Left ventricle myocardium superior (tissue), 1 donor: Measurements from ENCODE around the gene LYPD8. TPM values are rescaled to one million over a fixed set of nuclear protein-coding genes. Genes with fewer than 3 reads are reported as not detected.

Experiments
- ATAC-seq: fragments of 200-7000 bp; cut with Tn5 transposase; one replicate; pipeline ENCODE4 v1.9.1; 2020; ENCODE audit warnings: mild to moderate bottlenecking, moderate library complexity
- DNase-seq: peaks from one replicate; pipeline ENCODE4 v3.0.0-alpha.2; 2020
- intact Hi-C: fragments of 100-400 bp; cut with micrococcal nuclease; formaldehyde crosslinking; loops from one replicate; pipeline ENCODE4 v1.11.0; 2022
- total RNA-seq: library from RNA; stranded (reverse); fragmentation: NEBNext Ultra II Directional; extraction: Animal tissue kit (Norgen Biotek cat#: 25700); gene quantifications from one replicate; pipeline ENCODE4 v1.2.1, GENCODE V29; 2021
- donor health status: DM: no; HTN: yes; CAD: no; lungs with severe emphysema.

LYPD8 gene
- total RNA-seq, 1 donor from 2014 or later = not detected

DNA sequence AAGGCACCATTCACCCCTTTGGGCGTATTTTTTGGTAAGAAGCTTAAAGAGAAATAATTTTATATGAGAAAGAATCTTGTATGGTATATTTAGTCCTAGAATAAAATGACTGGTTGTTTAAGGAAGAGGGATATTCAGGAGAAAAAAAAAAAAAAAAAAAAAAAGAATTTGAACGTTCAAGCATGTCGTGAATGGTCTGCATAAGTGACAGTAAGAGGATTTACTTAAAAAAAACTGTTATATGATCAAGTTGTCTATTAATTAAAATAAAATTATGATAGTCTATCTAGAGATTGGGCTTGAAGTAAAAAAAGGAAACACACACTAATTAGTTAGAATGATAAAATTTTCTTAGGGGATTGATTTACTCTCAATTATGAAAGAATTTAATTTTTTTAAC, 41.3 kb downstream of the LYPD8 start:
- intact Hi-C loops = no loop called here
- no peak for DNase-seq
- ATAC-seq = no peak

DNA sequence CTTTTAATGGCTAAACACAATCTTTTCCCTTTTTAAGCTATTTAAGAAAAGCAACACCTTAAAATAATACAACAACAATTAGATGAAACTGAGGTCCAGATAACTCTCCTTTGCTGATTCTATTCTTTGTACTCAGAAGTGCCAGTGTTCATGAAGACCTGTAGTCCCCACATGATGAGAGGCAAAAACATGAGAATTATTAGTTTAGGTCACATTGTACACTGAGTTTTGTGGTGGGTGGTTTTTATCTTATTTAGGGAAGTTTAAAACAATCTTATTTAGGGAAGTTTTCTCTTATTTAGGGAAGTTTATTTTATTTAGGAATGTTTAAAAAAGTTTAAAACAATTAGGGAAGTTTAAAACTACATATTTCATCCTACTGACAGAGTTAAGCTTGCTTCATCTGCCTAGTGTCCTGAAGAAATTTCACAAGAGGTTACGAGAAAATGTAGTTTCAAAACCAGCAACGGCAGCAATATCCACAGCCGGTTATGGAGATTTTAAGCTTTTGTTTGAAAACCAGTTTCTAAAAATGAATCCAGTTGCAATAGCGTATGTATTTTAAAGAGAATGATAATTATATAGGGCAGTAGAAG, 45.2 kb downstream of the LYPD8 start:
- ATAC-seq = peak; percentile 21
- no peak for DNase-seq
- intact Hi-C loops = no loop called here

- intact Hi-C loops = no loop called here
- ATAC-seq (no peak), DNase-seq (no peak)
Measured at GRCh38 chr1:248704606-248705005, 51.0 kb downstream of the LYPD8 start.

GRCh38 chr1:248703674-248704073, 51.9 kb downstream of the LYPD8 start:
- DNase-seq = no peak
- ATAC-seq = no peak
- intact Hi-C loops = no loop called here

DNA sequence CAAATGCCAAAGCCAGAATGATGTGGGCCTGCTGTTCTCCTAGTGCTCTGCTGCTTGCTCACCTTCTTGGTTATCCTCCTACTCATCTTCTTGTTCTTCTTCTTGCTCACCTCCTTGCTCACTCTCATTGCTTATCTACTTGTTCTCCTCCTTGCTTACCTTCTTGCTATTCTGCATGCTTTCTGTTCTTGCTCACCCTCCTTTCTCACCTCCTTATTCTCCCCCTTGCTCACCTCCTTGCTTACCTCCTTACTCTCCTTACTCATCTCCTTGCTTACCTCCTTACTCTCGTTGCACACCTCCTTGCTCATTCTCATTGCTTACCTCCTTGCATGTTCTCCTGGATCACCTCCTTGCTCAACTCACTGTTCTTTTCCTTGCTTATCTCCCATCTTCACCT, 52.8 kb downstream of the LYPD8 start, which contains the start of gene OR14I1:
TSS of gene OR14I1 (minus strand) at position 53 of the 400 bp plus-strand sequence.
- intact Hi-C loops = no loop called here
- no peak for ATAC-seq
- DNase-seq = no peak

GRCh38 chr1:248699099-248699498, 56.5 kb downstream of the LYPD8 start:
- no peak for DNase-seq
- ATAC-seq = no peak
- intact Hi-C loops = no loop called here

DNA sequence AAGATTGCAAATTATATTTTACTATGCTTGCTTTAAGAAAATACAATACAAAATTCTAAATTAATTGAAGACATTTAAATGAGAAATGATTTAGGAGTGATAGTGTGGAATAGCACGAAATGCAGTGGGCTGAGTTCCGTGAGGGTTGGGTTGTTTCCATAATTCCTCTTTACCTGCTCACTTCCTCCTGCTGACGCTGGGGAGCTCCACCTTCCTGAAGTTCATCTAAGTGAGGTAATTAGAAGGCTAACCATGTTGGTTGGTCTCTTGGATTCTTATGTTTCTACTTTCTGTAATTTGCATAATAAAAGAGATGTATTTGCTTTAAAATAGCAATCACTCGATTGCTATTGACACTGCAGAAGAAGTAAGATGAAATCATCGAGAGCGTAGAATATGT, 57.7 kb downstream of the LYPD8 start:
- DNase-seq (no peak), ATAC-seq (no peak)
- intact Hi-C loops = no loop called here

GRCh38 chr1:248696774-248697173, 58.8 kb downstream of the LYPD8 start:
- no peak for ATAC-seq
- intact Hi-C loops = no loop called here

DNA sequence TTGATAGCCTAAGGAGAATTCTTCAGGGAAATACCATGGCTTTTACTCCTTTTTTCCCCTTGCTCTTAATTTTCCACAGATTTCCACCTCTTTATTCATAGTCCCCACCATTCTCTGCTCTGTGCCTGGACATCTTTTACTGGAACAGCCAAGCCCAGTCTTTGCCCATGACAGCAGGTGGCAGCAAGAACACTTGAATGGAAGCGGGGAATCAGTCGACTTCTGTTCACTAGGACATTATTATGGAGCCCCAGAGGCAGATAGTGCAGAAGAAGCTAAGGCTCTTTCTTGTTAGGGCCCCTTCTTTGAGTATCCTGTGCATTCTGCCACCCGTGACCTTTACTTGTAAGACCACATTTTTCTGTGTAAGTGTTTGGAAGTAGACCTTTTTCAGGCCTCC, 59.3 kb downstream of the LYPD8 start:
- ATAC-seq (peak; percentile 32), DNase-seq (no peak)
- intact Hi-C loops = no loop called here

More at GRCh38 chr1:248696774-248697173, 58.8 kb downstream of the LYPD8 start:
- no peak for DNase-seq

- intact Hi-C loops = no loop called here
- no peak for DNase-seq
- no peak for ATAC-seq
Measured at GRCh38 chr1:248695451-248696132, 60.0 kb downstream of the LYPD8 start.

GRCh38 chr1:248691567-248692155, 63.9 kb downstream of the LYPD8 start:
- intact Hi-C loops = no loop called here
- DNase-seq (no peak), ATAC-seq (no peak)

Other genes starting within 250 kb of the LYPD8 start
- not detected for gene OR2G6, start 247.7 kb downstream of the LYPD8 start, total RNA-seq
- not detected for gene OR2T29, start 193.0 kb downstream of the LYPD8 start, total RNA-seq
- not detected for gene OR2T34, start 181.0 kb downstream of the LYPD8 start, total RNA-seq
- gene OR2T10, start 158.1 kb downstream of the LYPD8 start, total RNA-seq = not detected
- not detected for gene OR2T11, start 120.7 kb downstream of the LYPD8 start, total RNA-seq
- not detected for gene OR2T35, start 110.5 kb downstream of the LYPD8 start, total RNA-seq
- not detected for gene OR2T27, start 100.2 kb downstream of the LYPD8 start, total RNA-seq
- not detected for gene OR14I1, start 53.0 kb downstream of the LYPD8 start, total RNA-seq
- gene SH3BP5L, start 70.2 kb upstream of the LYPD8 start, total RNA-seq = 20.1 TPM
- gene ZNF672, start 82.5 kb upstream of the LYPD8 start, total RNA-seq = 45.5 TPM
- gene ZNF692, start 103.3 kb upstream of the LYPD8 start, total RNA-seq = 27.1 TPM
- 3.3 TPM for gene PGBD2, start 150.5 kb upstream of the LYPD8 start, total RNA-seq